Memory B cell (primary cell): ENCODE results near the gene MAP1LC3B2.
"Not testable (repeated sequence)": the region's sequence is repeated elsewhere in the genome, so short reads cannot be mapped to it uniquely, and the experiment has no call there.

Experiments
- ATAC-seq: fragments of 150-1000 bp; cut with Tn5 transposase; 2 replicates; pipeline ENCODE4 v1.10.0; 2021; ENCODE audit warnings: low read depth, mild to moderate bottlenecking, moderate library complexity
- DNase-seq, 2 donors: peaks; one replicate each; pipeline ENCODE4 v3.0.0; 2022; ENCODE audit warnings: low spot score in 2 of 2
- H3K27ac Mint-ChIP-seq: one replicate; pipeline ENCODE4 v1.8.0; 2022; ENCODE audit warnings: mild to moderate bottlenecking, moderate library complexity, mixed read lengths
- H3K27me3 Mint-ChIP-seq: one replicate; pipeline ENCODE4 v1.8.0; 2022; ENCODE audit warnings: mixed read lengths
- H3K36me3 Mint-ChIP-seq: one replicate; pipeline ENCODE4 v1.8.0; 2022; ENCODE audit warnings: mild to moderate bottlenecking, mixed read lengths
- H3K4me1 Mint-ChIP-seq: one replicate; pipeline ENCODE4 v1.8.0; 2022; ENCODE audit warnings: mixed read lengths
- H3K4me3 Mint-ChIP-seq: one replicate; pipeline ENCODE4 v1.8.0; 2022; ENCODE audit warnings: mild to moderate bottlenecking, moderate library complexity, mixed read lengths
- H3K9me3 Mint-ChIP-seq: one replicate; pipeline ENCODE4 v1.8.0; 2022; ENCODE audit warnings: mixed read lengths

Gene MAP1LC3B2

GRCh38 chr12:116561181-116561821 is 2.1 kb downstream of the MAP1LC3B2 start:
- Mint-ChIP-seq H3K4me3 (no peak overlapping the region), H3K9me3 (peaks cover 8% of the 10 kb centered on the region), H3K4me1 (peaks cover 29% of the 10 kb centered on the region), H3K36me3 (peaks cover 7% of the 10 kb centered on the region), H3K27me3 (no peaks in the 10 kb centered on the region), H3K27ac (peak overlapping the region; percentile 98)
- DNase-seq: no peak
- ATAC-seq: no peak

- ATAC-seq: no peak
- H3K4me1 Mint-ChIP-seq: peaks cover 25% of the 10 kb centered on the region
- H3K36me3 Mint-ChIP-seq: peaks cover 7% of the 10 kb centered on the region
- no peak for DNase-seq
- peaks cover 8% of the 10 kb centered on the region for H3K9me3 Mint-ChIP-seq
- no peak overlapping the region for H3K4me3 Mint-ChIP-seq
- no peaks in the 10 kb centered on the region for H3K27me3 Mint-ChIP-seq
- peak overlapping the region; percentile 39 for H3K27ac Mint-ChIP-seq
Measured at GRCh38 chr12:116562090-116562489, 2.9 kb downstream of the MAP1LC3B2 start.

- H3K4me3 Mint-ChIP-seq: no peak overlapping the region
- peaks cover 7% of the 10 kb centered on the region for H3K36me3 Mint-ChIP-seq
- peaks cover 20% of the 10 kb centered on the region for H3K4me1 Mint-ChIP-seq
- no peaks in the 10 kb centered on the region for H3K27me3 Mint-ChIP-seq
- ATAC-seq: no peak
- no peak for DNase-seq
- no peak overlapping the region for H3K27ac Mint-ChIP-seq
- peaks cover 8% of the 10 kb centered on the region for H3K9me3 Mint-ChIP-seq
Measured at GRCh38 chr12:116563262-116563661, 4.1 kb downstream of the MAP1LC3B2 start.

GRCh38 chr12:116564080-116564479 is 4.9 kb downstream of the MAP1LC3B2 start:
- DNase-seq (no peak), ATAC-seq (no peak)
- Mint-ChIP-seq H3K4me1 (peaks cover 12% of the 10 kb centered on the region), H3K36me3 (peaks cover 7% of the 10 kb centered on the region), H3K9me3 (peaks cover 8% of the 10 kb centered on the region), H3K27ac (no peak overlapping the region), H3K4me3 (no peak overlapping the region), H3K27me3 (no peaks in the 10 kb centered on the region)

GRCh38 chr12:116565221-116565620 is 6.0 kb downstream of the MAP1LC3B2 start:
- not testable (repeated sequence) for ATAC-seq, H3K9me3 Mint-ChIP-seq, H3K4me1 Mint-ChIP-seq, H3K27ac Mint-ChIP-seq, H3K27me3 Mint-ChIP-seq, H3K36me3 Mint-ChIP-seq, H3K4me3 Mint-ChIP-seq, DNase-seq

- no peaks in the 10 kb centered on the region for H3K27me3 Mint-ChIP-seq
Measured at GRCh38 chr12:116565963-116566362, 6.8 kb downstream of the MAP1LC3B2 start.

GRCh38 chr12:116568203-116568602 is 9.0 kb downstream of the MAP1LC3B2 start:
- no peaks in the 10 kb centered on the region for H3K27me3 Mint-ChIP-seq
- peaks cover 7% of the 10 kb centered on the region for H3K36me3 Mint-ChIP-seq
- DNase-seq (no peak), ATAC-seq (no peak)
- H3K4me3 Mint-ChIP-seq: no peak overlapping the region
- no peaks in the 10 kb centered on the region for H3K4me1 Mint-ChIP-seq
- peaks cover 10% of the 10 kb centered on the region for H3K9me3 Mint-ChIP-seq
- no peak overlapping the region for H3K27ac Mint-ChIP-seq

More at GRCh38 chr12:116565963-116566362, 6.8 kb downstream of the MAP1LC3B2 start:
- DNase-seq (no peak), ATAC-seq (no peak)
- no peak overlapping the region for H3K27ac Mint-ChIP-seq
- peaks cover 7% of the 10 kb centered on the region for H3K36me3 Mint-ChIP-seq
- H3K4me1 Mint-ChIP-seq: peaks cover 5% of the 10 kb centered on the region
- no peak overlapping the region for H3K4me3 Mint-ChIP-seq
- H3K9me3 Mint-ChIP-seq: peaks cover 10% of the 10 kb centered on the region

GRCh38 chr12:116571089-116571488 is 11.9 kb downstream of the MAP1LC3B2 start:
- H3K9me3 Mint-ChIP-seq: peaks cover 2% of the 10 kb centered on the region
- H3K4me1 Mint-ChIP-seq: peaks cover 3% of the 10 kb centered on the region
- H3K27ac Mint-ChIP-seq: no peak overlapping the region
- ATAC-seq (no peak), DNase-seq (no peak)
- H3K36me3 Mint-ChIP-seq: no peaks in the 10 kb centered on the region
- H3K27me3 Mint-ChIP-seq: no peaks in the 10 kb centered on the region
- H3K4me3 Mint-ChIP-seq: no peak overlapping the region

- Mint-ChIP-seq H3K9me3 (peaks cover 4% of the 10 kb centered on the region), H3K36me3 (peaks cover 2% of the 10 kb centered on the region), H3K27me3 (no peaks in the 10 kb centered on the region)
Measured at GRCh38 chr12:116573776-116574175, 14.6 kb downstream of the MAP1LC3B2 start.

GRCh38 chr12:116575754-116576153 is 16.6 kb downstream of the MAP1LC3B2 start:
- not testable (repeated sequence) for ATAC-seq, H3K27ac Mint-ChIP-seq, DNase-seq, H3K4me3 Mint-ChIP-seq, H3K4me1 Mint-ChIP-seq, H3K9me3 Mint-ChIP-seq, H3K36me3 Mint-ChIP-seq, H3K27me3 Mint-ChIP-seq

More at GRCh38 chr12:116573776-116574175, 14.6 kb downstream of the MAP1LC3B2 start:
- ATAC-seq (no peak), DNase-seq (no peak)
- Mint-ChIP-seq H3K4me3 (no peak overlapping the region), H3K4me1 (peaks cover 3% of the 10 kb centered on the region), H3K27ac (no peak overlapping the region)

GRCh38 chr12:116577154-116577561 is 18.0 kb downstream of the MAP1LC3B2 start:
- peaks cover 2% of the 10 kb centered on the region for H3K9me3 Mint-ChIP-seq
- H3K27ac Mint-ChIP-seq: no peak overlapping the region
- H3K36me3 Mint-ChIP-seq: peaks cover 2% of the 10 kb centered on the region
- ATAC-seq (no peak), DNase-seq (no peak)
- H3K4me3 Mint-ChIP-seq: no peak overlapping the region
- no peaks in the 10 kb centered on the region for H3K27me3 Mint-ChIP-seq
- H3K4me1 Mint-ChIP-seq: peaks cover 4% of the 10 kb centered on the region

- H3K27me3 Mint-ChIP-seq: no peaks in the 10 kb centered on the region
- H3K4me3 Mint-ChIP-seq: no peak overlapping the region
- H3K36me3 Mint-ChIP-seq: peaks cover 2% of the 10 kb centered on the region
- no peak for ATAC-seq
- no peak overlapping the region for H3K27ac Mint-ChIP-seq
- H3K4me1 Mint-ChIP-seq: peaks cover 4% of the 10 kb centered on the region
- DNase-seq: no peak
- peaks cover 2% of the 10 kb centered on the region for H3K9me3 Mint-ChIP-seq
Measured at GRCh38 chr12:116578051-116578450, 18.9 kb downstream of the MAP1LC3B2 start.

- Mint-ChIP-seq H3K9me3 (peaks cover 5% of the 10 kb centered on the region), H3K36me3 (peaks cover 2% of the 10 kb centered on the region), H3K27me3 (no peaks in the 10 kb centered on the region), H3K4me3 (no peak overlapping the region), H3K4me1 (peaks cover 6% of the 10 kb centered on the region), H3K27ac (no peak overlapping the region)
- ATAC-seq: no peak
- DNase-seq: no peak
Measured at GRCh38 chr12:116582610-116583009, 23.4 kb downstream of the MAP1LC3B2 start.

GRCh38 chr12:116583129-116583694 is 24.0 kb downstream of the MAP1LC3B2 start:
- no peak overlapping the region for H3K27ac Mint-ChIP-seq
- no peak for ATAC-seq
- no peak for DNase-seq
- H3K36me3 Mint-ChIP-seq: no peaks in the 10 kb centered on the region
- H3K27me3 Mint-ChIP-seq: no peaks in the 10 kb centered on the region
- H3K4me3 Mint-ChIP-seq: no peak overlapping the region
- peaks cover 6% of the 10 kb centered on the region for H3K4me1 Mint-ChIP-seq
- peaks cover 3% of the 10 kb centered on the region for H3K9me3 Mint-ChIP-seq

- DNase-seq: no peak
- Mint-ChIP-seq H3K27ac (no peak overlapping the region), H3K4me3 (no peak overlapping the region), H3K36me3 (no peaks in the 10 kb centered on the region), H3K4me1 (peaks cover 8% of the 10 kb centered on the region), H3K9me3 (peaks cover 3% of the 10 kb centered on the region), H3K27me3 (no peaks in the 10 kb centered on the region)
- no peak for ATAC-seq
Measured at GRCh38 chr12:116587270-116587669, 28.1 kb downstream of the MAP1LC3B2 start.
